IMR-90 (cell line): Measurements from ENCODE around the gene DHRS12. TPM values are rescaled to one million over a fixed set of nuclear protein-coding genes. Genes with fewer than 3 reads are reported as not detected.

Source experiments
- ATAC-seq: fragments of 200-7000 bp; cut with Tn5 transposase; 2 replicates; pipeline ENCODE4 v1.9.1; 2020; ENCODE audit warnings: low read depth, mild to moderate bottlenecking, moderate library complexity
- BruUV-seq: library from RNA; stranded (reverse); fragments of 400-500 nt; replicated peaks from 2 replicates; lab custom pipeline; 2021; lab: Mats Ljungman, UMichigan
- CTCF ChIA-PET: fragments of 300-600 bp; formaldehyde crosslinking; extraction: SDS; loops from one replicate; lab custom pipeline; 2021; ENCODE audit warnings: antibody characterized with exemption; lab: Yijun Ruan, JAX
- POLR2A ChIA-PET: fragments of 300-600 bp; sonication (Branson Sonifier 250); formaldehyde crosslinking; loops from one replicate; lab custom pipeline; 2022; ENCODE audit warnings: antibody characterized with exemption; ENCODE audit not compliant: unreplicated experiment; lab: Charles Lee
- DNase-seq: peaks from one replicate; pipeline ENCODE4 v3.0.0; 2013
- H2AFZ ChIP-seq: replicated peaks from 2 replicates; pipeline ENCODE3; 2013; ENCODE audit warnings: low read length, mild to moderate bottlenecking; ENCODE audit not compliant: poor library complexity
- H2AK5ac ChIP-seq: 2 replicates; pipeline ENCODE4 v1.6.1; 2013; ENCODE audit warnings: low read depth, low read length, inconsistent platforms
- H2AK9ac ChIP-seq: replicated peaks from 2 replicates; pipeline ENCODE3; 2013; ENCODE audit warnings: mild to moderate bottlenecking, low read depth, low read length, moderate library complexity; ENCODE audit not compliant: poor library complexity
- H2BK120ac ChIP-seq: 2 replicates; pipeline ENCODE4 v1.6.1; 2013; ENCODE audit warnings: low read depth, low read length, inconsistent platforms
- H2BK15ac ChIP-seq: 3 replicates; pipeline ENCODE4 v1.6.1; 2013; ENCODE audit warnings: low read depth, low read length, inconsistent platforms
- H2BK20ac ChIP-seq: 2 replicates; pipeline ENCODE4 v1.6.1; 2013; ENCODE audit warnings: low read depth, mild to moderate bottlenecking, inconsistent platforms, low read length, moderate library complexity
- H2BK5ac ChIP-seq: 2 replicates; pipeline ENCODE4 v1.6.1; 2013; ENCODE audit warnings: mild to moderate bottlenecking, low read depth, low read length, inconsistent platforms; ENCODE audit not compliant: poor library complexity, severe bottlenecking
- H3K14ac ChIP-seq: replicated peaks from 2 replicates; pipeline ENCODE4 v1.6.1; 2013; ENCODE audit warnings: low read depth, low read length, inconsistent platforms
- H3K18ac ChIP-seq: 2 replicates; pipeline ENCODE4 v1.6.1; 2013; ENCODE audit warnings: low read depth, low read length, control low read depth
- H3K23ac ChIP-seq: 2 replicates; pipeline ENCODE4 v1.6.1; 2013; ENCODE audit warnings: low read depth, low read length, inconsistent platforms
- H3K27ac ChIP-seq: 2 replicates; pipeline ENCODE4 v1.5.1; 2013; ENCODE audit warnings: mild to moderate bottlenecking, control low read depth, low read length; ENCODE audit not compliant: insufficient read depth
- H3K27me3 ChIP-seq: 2 replicates; pipeline ENCODE4 v1.6.1; 2013; ENCODE audit warnings: low read length; ENCODE audit not compliant: control insufficient read depth, insufficient read depth
- H3K36me3 ChIP-seq: 2 replicates; pipeline ENCODE4 v1.6.1; 2013; ENCODE audit warnings: low read length, mixed read lengths; ENCODE audit not compliant: control insufficient read depth, insufficient read depth
- H3K4ac ChIP-seq: 2 replicates; pipeline ENCODE4 v1.6.1; 2013; ENCODE audit warnings: low read depth, low read length, inconsistent platforms
- H3K4me1 ChIP-seq: 2 replicates; pipeline ENCODE4 v1.6.1; 2013; ENCODE audit warnings: low read length, mixed read lengths; ENCODE audit not compliant: control insufficient read depth, insufficient read depth
- H3K4me2 ChIP-seq: 2 replicates; pipeline ENCODE4 v1.6.1; 2013; ENCODE audit warnings: low read depth, mild to moderate bottlenecking, control low read depth, low read length, moderate library complexity
- H3K4me3 ChIP-seq: 2 replicates; pipeline ENCODE4 v1.5.1; 2013; ENCODE audit warnings: low read depth, mild to moderate bottlenecking, control low read depth, low read length, moderate library complexity; ENCODE audit not compliant: insufficient read depth
- H3K56ac ChIP-seq: 2 replicates; pipeline ENCODE4 v1.6.1; 2013; ENCODE audit warnings: low read length, inconsistent platforms; ENCODE audit not compliant: insufficient read depth; ENCODE audit errors: extremely low read depth
- H3K79me1 ChIP-seq, 2 experiments: 2 replicates each; pipeline ENCODE4 v1.6.1; 2013; ENCODE audit warnings: low read length in 2 of 2, inconsistent platforms in 1 of 2, low read depth in 1 of 2
- H3K9ac ChIP-seq: 2 replicates; pipeline ENCODE4 v1.6.1; 2013; ENCODE audit warnings: low read depth, low read length, control low read depth
- H3K9me1 ChIP-seq: 2 replicates; pipeline ENCODE4 v1.6.1; 2013; ENCODE audit warnings: low read length, inconsistent platforms; ENCODE audit not compliant: insufficient read depth
- H3K9me3 ChIP-seq: 2 replicates; pipeline ENCODE4 v1.6.1; 2013; ENCODE audit warnings: low read length; ENCODE audit not compliant: control insufficient read depth, insufficient read depth
- H4K20me1 ChIP-seq: 2 replicates; pipeline ENCODE4 v1.6.1; 2013; ENCODE audit warnings: low read length, inconsistent platforms; ENCODE audit not compliant: insufficient read depth
- H4K5ac ChIP-seq: 2 replicates; pipeline ENCODE4 v1.6.1; 2013; ENCODE audit warnings: mild to moderate bottlenecking, low read depth, low read length, control low read depth
- H4K8ac ChIP-seq, 2 experiments: 2 replicates each; pipeline ENCODE4 v1.6.1; 2013; ENCODE audit warnings: low read depth in 2 of 2, low read length in 2 of 2, control low read depth in 1 of 2, inconsistent platforms in 1 of 2
- H4K91ac ChIP-seq: 2 replicates; pipeline ENCODE4 v1.6.1; 2013; ENCODE audit warnings: low read depth, low read length, inconsistent platforms; ENCODE audit not compliant: insufficient read depth
- BHLHE40 ChIP-seq: fragments of 150-350 bp; IDR thresholded peaks from 2 replicates; pipeline ENCODE4 v1.6.1; 2016; ENCODE audit warnings: mild to moderate bottlenecking, low read depth, low read length
- CEBPB ChIP-seq: IDR thresholded peaks from 2 replicates; pipeline ENCODE4 v1.6.1; 2012; ENCODE audit warnings: low read depth, low read length, improper control_type of control experiment
- CHD1 ChIP-seq: IDR thresholded peaks from 2 replicates; pipeline ENCODE4 v1.6.1; 2012; ENCODE audit warnings: low read depth, low read length, improper control_type of control experiment
- FOS ChIP-seq: fragments of 150-350 bp; IDR thresholded peaks from 2 replicates; pipeline ENCODE4 v1.6.1; 2016; ENCODE audit warnings: low read depth, low read length
- MAFK ChIP-seq: IDR thresholded peaks from 2 replicates; pipeline ENCODE4 v1.6.1; 2012; ENCODE audit warnings: low read depth, low read length, improper control_type of control experiment
- MXI1 ChIP-seq: IDR thresholded peaks from 2 replicates; pipeline ENCODE4 v1.6.1; 2012; ENCODE audit warnings: low read depth, mild to moderate bottlenecking, low read length, moderate library complexity, borderline replicate concordance
- NFE2L2 ChIP-seq: fragments of 150-350 bp; IDR thresholded peaks from 2 replicates; pipeline ENCODE4 v1.6.1; 2016; ENCODE audit warnings: low read depth, mild to moderate bottlenecking, low read length
- RAD21 ChIP-seq: IDR thresholded peaks from 2 replicates; pipeline ENCODE4 v1.6.1; 2012; ENCODE audit warnings: low read length, improper control_type of control experiment
- RCOR1 ChIP-seq: IDR thresholded peaks from 2 replicates; pipeline ENCODE4 v1.6.1; 2012; ENCODE audit warnings: mild to moderate bottlenecking, low read length, improper control_type of control experiment; ENCODE audit not compliant: insufficient replicate concordance
- RFX5 ChIP-seq: IDR thresholded peaks from 2 replicates; pipeline ENCODE4 v1.8.0; 2012; ENCODE audit warnings: low read depth, mild to moderate bottlenecking, low read length, moderate library complexity
- WGBS, 2 experiments: methylation state at CpG; one replicate each; pipeline versions ENCODE4 v1.1.5 to v1.1.7; 2013; ENCODE audit warnings: missing lambda C conversion rate in 2 of 2; ENCODE audit not compliant: insufficient read length in 1 of 2; ENCODE audit errors: extremely low coverage in 2 of 2; 5-methylcytosine and 5-hydroxymethylcytosine counted together
- dilution Hi-C: fragments of 300-500 bp; cut with HindIII; formaldehyde crosslinking; loops from one replicate; pipeline ENCODE4 v1.14.3; 2018; ENCODE audit warnings: low sequenced_read_pairs; ENCODE audit not compliant: unreplicated experiment
- in situ Hi-C: fragments of 300-500 bp; cut with MboI; formaldehyde crosslinking; loops from 3 replicates; pipeline ENCODE4 v1.14.3; 2019; ENCODE audit warnings: low sequenced_read_pairs, inconsistent platforms, mixed read lengths
- intact Hi-C: fragments of 100-400 bp; cut with micrococcal nuclease; formaldehyde crosslinking; loops from 2 replicates; pipeline ENCODE4 v1.10.0; 2022
- polyA plus RNA-seq, 3 experiments: library from polyadenylated mRNA; depleted of rRNA; stranded (reverse); fragments of >200 nt; gene quantifications; 2 replicates each; pipeline ENCODE4 v1.2.3, GENCODE V29; 2012; ENCODE audit warnings: low replicate concordance in 1 of 3
- total RNA-seq: library from RNA; depleted of rRNA; stranded (reverse); fragments of >200 nt; gene quantifications from 2 replicates; pipeline ENCODE4 v1.2.3, GENCODE V29; 2012
- TF ChIP-seq, protein P1 (sequence below): fragments of 150-350 bp; IDR thresholded peaks from 2 replicates; pipeline ENCODE4 v1.6.1; 2017; ENCODE audit warnings: mild to moderate bottlenecking, antibody characterized with exemption, low read length, low read depth
- TF ChIP-seq, protein P2 (sequence below): conservative IDR thresholded peaks from 2 replicates; pipeline ENCODE4 v1.5.1; 2012; ENCODE audit warnings: mild to moderate bottlenecking, low read depth, low read length, improper control_type of control experiment

The DHRS12 gene
- total and polyA plus RNA-seq, 2 of the 4 experiments (the other 2 are of a cell fraction), result 1.3 to 1.6 TPM

DNA sequence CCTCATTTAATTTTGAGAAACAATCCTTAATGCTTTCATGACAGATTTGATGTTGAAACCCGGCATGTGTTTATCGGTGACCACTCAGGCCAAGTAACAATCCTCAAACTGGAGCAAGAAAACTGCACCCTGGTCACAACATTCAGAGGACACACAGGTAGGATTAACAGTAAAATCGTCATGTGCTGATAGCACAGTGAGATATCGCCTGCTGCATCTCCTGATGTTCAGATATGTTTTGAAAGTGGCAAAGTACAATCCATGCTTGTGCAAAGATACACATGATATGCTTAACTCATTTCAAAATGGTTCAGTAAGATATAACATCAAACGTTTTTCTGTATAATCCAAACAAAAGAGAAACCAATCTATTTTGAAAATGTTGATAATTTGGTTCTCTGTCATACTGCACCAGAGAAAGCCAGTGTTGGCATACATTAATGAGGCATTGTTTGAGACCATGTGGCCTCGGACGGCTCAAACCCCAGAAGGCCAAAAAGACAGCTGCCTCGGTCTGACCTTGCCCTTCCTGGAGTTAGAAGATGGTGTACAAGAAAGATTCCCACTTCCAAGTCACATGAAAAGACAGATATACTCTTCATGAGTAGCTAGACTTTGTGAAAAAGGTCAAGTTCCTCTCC is 76.2 kb downstream of the DHRS12 start:
- H3K56ac ChIP-seq, result no peak overlapping the region
- CTCF ChIA-PET, result no interaction called here
- H3K9me3 ChIP-seq, result no peaks in the 10 kb centered on the region
- no peak overlapping the region for H3K4me3 ChIP-seq
- in situ Hi-C loops (no loop called here), dilution Hi-C loops (no loop called here), intact Hi-C loops (no loop called here)
- H3K18ac ChIP-seq, result 0 out of 2 replicates have a peak overlapping the region, but pooled peaks have one; percentile 24
- peaks cover 27% of the 10 kb centered on the region for H3K4me1 ChIP-seq
- H3K9me1 ChIP-seq, result peaks cover 30% of the 10 kb centered on the region
- TF ChIP-seq, protein P1, sequence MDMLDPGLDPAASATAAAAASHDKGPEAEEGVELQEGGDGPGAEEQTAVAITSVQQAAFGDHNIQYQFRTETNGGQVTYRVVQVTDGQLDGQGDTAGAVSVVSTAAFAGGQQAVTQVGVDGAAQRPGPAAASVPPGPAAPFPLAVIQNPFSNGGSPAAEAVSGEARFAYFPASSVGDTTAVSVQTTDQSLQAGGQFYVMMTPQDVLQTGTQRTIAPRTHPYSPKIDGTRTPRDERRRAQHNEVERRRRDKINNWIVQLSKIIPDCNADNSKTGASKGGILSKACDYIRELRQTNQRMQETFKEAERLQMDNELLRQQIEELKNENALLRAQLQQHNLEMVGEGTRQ, result no peak
- no peak for TF ChIP-seq MAFK
- TF ChIP-seq BHLHE40, result no peak
- TF ChIP-seq MXI1, result no peak
- no peak for TF ChIP-seq NFE2L2
- no peak for TF ChIP-seq RFX5
- no peak for TF ChIP-seq FOS
- TF ChIP-seq RAD21, result no peak
- no peak for TF ChIP-seq RCOR1
- TF ChIP-seq CHD1, result no peak
- TF ChIP-seq CEBPB, result no peak
- TF ChIP-seq, protein P2, sequence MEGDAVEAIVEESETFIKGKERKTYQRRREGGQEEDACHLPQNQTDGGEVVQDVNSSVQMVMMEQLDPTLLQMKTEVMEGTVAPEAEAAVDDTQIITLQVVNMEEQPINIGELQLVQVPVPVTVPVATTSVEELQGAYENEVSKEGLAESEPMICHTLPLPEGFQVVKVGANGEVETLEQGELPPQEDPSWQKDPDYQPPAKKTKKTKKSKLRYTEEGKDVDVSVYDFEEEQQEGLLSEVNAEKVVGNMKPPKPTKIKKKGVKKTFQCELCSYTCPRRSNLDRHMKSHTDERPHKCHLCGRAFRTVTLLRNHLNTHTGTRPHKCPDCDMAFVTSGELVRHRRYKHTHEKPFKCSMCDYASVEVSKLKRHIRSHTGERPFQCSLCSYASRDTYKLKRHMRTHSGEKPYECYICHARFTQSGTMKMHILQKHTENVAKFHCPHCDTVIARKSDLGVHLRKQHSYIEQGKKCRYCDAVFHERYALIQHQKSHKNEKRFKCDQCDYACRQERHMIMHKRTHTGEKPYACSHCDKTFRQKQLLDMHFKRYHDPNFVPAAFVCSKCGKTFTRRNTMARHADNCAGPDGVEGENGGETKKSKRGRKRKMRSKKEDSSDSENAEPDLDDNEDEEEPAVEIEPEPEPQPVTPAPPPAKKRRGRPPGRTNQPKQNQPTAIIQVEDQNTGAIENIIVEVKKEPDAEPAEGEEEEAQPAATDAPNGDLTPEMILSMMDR, result no peak
- no peak overlapping the region; the same call in 1 of the 2 replicates for H3K4me2 ChIP-seq
- H3K36me3 ChIP-seq, result no peaks in the 10 kb centered on the region
- H2AK5ac ChIP-seq, result peak overlapping the region; percentile 46; the same call in 1 of the 2 replicates
- DNase-seq (no peak), ATAC-seq (no peak)
- no peak overlapping the region; the same call in 1 of the 2 replicates for H2BK120ac ChIP-seq
- no peak overlapping the region; a peak in 1 of 4 replicates for H4K8ac ChIP-seq
- 0 out of 2 replicates have a peak overlapping the region, but pooled peaks have one; percentile 15 for H4K91ac ChIP-seq
- H2BK15ac ChIP-seq, result peak overlapping the region; percentile 57; the same call in 1 of the 3 replicates
- H3K9ac ChIP-seq, result no peak overlapping the region
- POLR2A ChIA-PET, result no interaction called here
- no peak overlapping the region for H3K23ac ChIP-seq
- peaks cover 32 to 61% of the 10 kb centered on the region in 2 experiments for H3K79me1 ChIP-seq
- no peak overlapping the region for H2AFZ ChIP-seq
- no peak overlapping the region for H4K5ac ChIP-seq
- H3K4ac ChIP-seq, result peak overlapping the region; percentile 66
- H3K27me3 ChIP-seq, result no peaks in the 10 kb centered on the region
- no TSS peak for BruUV-seq
- H2AK9ac ChIP-seq, result no peak overlapping the region
- no peaks in the 10 kb centered on the region for H4K20me1 ChIP-seq
- peak overlapping the region; percentile 70; the same call in 1 of the 2 replicates for H3K14ac ChIP-seq
- peak overlapping the region; percentile 47 for H2BK20ac ChIP-seq
- H3K27ac ChIP-seq, result no peak overlapping the region
- peak overlapping the region; percentile 23 for H2BK5ac ChIP-seq
- WGBS, 2 experiments, result no CpG with 5 or more reads among the region's 8 CpGs
